Activated T-cell treated with anti-CD3 and anti-CD28 coated beads, Interleukin-2, amount 50 U/mL, for 24 hours (primary cell): ENCODE results near the gene RAB6A.
"Not testable (repeated sequence)": the region's sequence is repeated elsewhere in the genome, so short reads cannot be mapped to it uniquely, and the experiment has no call there.

Experiments used
- DNase-seq: peaks from one replicate; pipeline ENCODE4 v3.0.0-alpha.2; 2020
- H3K27ac Mint-ChIP-seq: 2 replicates; pipeline ENCODE4 v1.8.0; 2020; ENCODE audit warnings: mild to moderate bottlenecking, mixed read lengths
- H3K27me3 Mint-ChIP-seq: 2 replicates; pipeline ENCODE4 v1.8.0; 2020; ENCODE audit warnings: mixed read lengths
- H3K36me3 Mint-ChIP-seq: 2 replicates; pipeline ENCODE4 v1.8.0; 2020; ENCODE audit warnings: low read depth, mixed read lengths
- H3K4me1 Mint-ChIP-seq: 2 replicates; pipeline ENCODE4 v1.8.0; 2020; ENCODE audit warnings: low read depth, mixed read lengths
- H3K4me3 Mint-ChIP-seq: 2 replicates; pipeline ENCODE4 v1.8.0; 2020; ENCODE audit warnings: mild to moderate bottlenecking, moderate library complexity, mixed read lengths
- H3K9me3 Mint-ChIP-seq: 2 replicates; pipeline ENCODE4 v1.8.0; 2020; ENCODE audit warnings: mixed read lengths

The RAB6A gene

GRCh38 chr11:73784080-73784634, 23.3 kb upstream of the RAB6A start:
- DNase-seq = no peak

DNA sequence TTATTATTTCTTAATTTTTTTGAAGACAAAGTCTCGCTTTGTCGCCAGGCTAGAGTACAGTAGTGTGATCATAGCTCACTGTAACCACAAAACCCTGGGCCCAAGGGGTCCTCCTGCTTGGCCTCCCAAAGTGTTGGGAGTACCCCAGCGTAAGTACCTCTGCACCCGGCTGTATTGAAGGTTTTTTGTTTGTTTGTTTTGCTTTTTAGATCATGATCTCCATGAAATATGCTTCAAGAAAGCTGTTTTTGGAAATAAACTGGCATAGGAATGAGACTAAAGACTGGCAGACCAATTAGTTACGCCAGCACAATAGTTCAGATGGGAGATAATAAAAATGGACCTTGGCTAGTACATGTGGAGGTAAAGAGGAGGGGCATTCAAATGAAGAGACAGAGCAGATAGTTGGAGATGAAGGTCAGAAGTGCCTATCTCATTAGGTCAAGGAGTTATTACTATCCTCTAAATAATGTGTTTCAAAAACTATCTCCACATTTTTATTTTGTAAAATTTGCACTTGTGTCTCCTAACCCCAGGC, 22.7 kb upstream of the RAB6A start:
- Mint-ChIP-seq H3K27ac (no peak overlapping the region), H3K4me3 (no peak overlapping the region), H3K9me3 (no peaks in the 10 kb centered on the region), H3K4me1 (peaks cover 17% of the 10 kb centered on the region), H3K27me3 (no peaks in the 10 kb centered on the region), H3K36me3 (peaks cover 10% of the 10 kb centered on the region)
- no peak for DNase-seq

More at GRCh38 chr11:73784080-73784634, 23.3 kb upstream of the RAB6A start:
- Mint-ChIP-seq H3K27ac (no peak overlapping the region), H3K4me3 (no peak overlapping the region), H3K27me3 (no peaks in the 10 kb centered on the region), H3K36me3 (peaks cover 13% of the 10 kb centered on the region), H3K9me3 (no peaks in the 10 kb centered on the region), H3K4me1 (peaks cover 16% of the 10 kb centered on the region)

DNA sequence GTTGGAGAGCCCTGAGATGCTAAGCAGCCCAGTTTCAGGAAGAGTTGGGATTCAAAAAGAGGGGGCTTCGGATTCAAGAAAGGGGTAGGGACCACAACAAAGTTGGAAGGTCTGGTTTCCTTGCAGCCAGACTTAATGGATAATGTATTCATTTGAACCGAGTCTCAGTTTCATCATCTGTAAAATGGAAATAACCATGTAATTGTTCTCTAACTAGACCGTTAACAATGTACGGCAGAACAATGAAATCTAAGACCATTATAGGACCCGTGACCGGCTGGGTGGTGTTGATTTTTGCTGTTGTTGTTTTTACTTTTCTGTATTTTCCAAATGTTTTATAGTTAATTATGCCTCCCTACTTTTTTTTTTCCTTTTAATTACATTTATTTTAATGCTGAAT, 20.4 kb upstream of the RAB6A start:
- no peaks in the 10 kb centered on the region for H3K27me3 Mint-ChIP-seq
- no peak for DNase-seq
- peaks cover 17% of the 10 kb centered on the region for H3K4me1 Mint-ChIP-seq
- no peak overlapping the region for H3K27ac Mint-ChIP-seq
- no peak overlapping the region for H3K4me3 Mint-ChIP-seq
- no peaks in the 10 kb centered on the region for H3K9me3 Mint-ChIP-seq
- H3K36me3 Mint-ChIP-seq = no peaks in the 10 kb centered on the region

- Mint-ChIP-seq H3K36me3 (no peaks in the 10 kb centered on the region), H3K4me3 (peak overlapping the region; percentile 85), H3K27ac (peak overlapping the region; percentile 99), H3K27me3 (no peaks in the 10 kb centered on the region), H3K9me3 (no peaks in the 10 kb centered on the region), H3K4me1 (peaks cover 17% of the 10 kb centered on the region)
- peak; percentile 98 for DNase-seq
Observed at GRCh38 chr11:73779084-73779902, 18.4 kb upstream of the RAB6A start.

DNA sequence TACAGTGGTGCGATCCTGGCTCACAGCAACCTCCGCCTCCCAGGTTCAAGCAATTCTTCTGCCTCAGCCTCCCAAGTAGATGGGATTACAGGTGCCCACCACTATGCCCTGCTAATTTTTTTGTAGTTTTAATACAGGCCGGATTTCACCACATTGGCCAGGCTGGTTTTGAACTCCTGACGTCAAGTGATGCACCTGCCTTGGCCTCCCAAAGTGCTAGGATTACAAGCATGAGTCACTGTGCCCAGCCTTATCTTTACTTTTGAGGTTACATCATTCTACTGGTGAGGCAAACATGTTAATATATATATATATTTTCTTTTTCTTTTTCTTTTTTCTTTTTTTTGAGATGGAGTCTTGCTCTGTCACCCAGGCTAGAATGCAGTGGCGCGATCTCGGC, 9.9 kb upstream of the RAB6A start:
- not testable (repeated sequence) for H3K4me3 Mint-ChIP-seq, H3K27ac Mint-ChIP-seq, H3K36me3 Mint-ChIP-seq, H3K9me3 Mint-ChIP-seq, H3K4me1 Mint-ChIP-seq, DNase-seq, H3K27me3 Mint-ChIP-seq

GRCh38 chr11:73766763-73767162, 5.9 kb upstream of the RAB6A start:
- Mint-ChIP-seq H3K36me3 (no peaks in the 10 kb centered on the region), H3K4me3 (no peak overlapping the region), H3K4me1 (peaks cover 2% of the 10 kb centered on the region), H3K27me3 (peaks cover 7% of the 10 kb centered on the region), H3K9me3 (no peaks in the 10 kb centered on the region), H3K27ac (no peak overlapping the region)
- no peak for DNase-seq

- H3K27me3 Mint-ChIP-seq = peaks cover 4% of the 10 kb centered on the region
- H3K36me3 Mint-ChIP-seq = peaks cover 10% of the 10 kb centered on the region
- no peak for DNase-seq
- no peaks in the 10 kb centered on the region for H3K9me3 Mint-ChIP-seq
- H3K27ac Mint-ChIP-seq = no peak overlapping the region
- H3K4me1 Mint-ChIP-seq = peaks cover 27% of the 10 kb centered on the region
- H3K4me3 Mint-ChIP-seq = no peak overlapping the region
Observed at GRCh38 chr11:73762732-73763131, 1.9 kb upstream of the RAB6A start.

DNA sequence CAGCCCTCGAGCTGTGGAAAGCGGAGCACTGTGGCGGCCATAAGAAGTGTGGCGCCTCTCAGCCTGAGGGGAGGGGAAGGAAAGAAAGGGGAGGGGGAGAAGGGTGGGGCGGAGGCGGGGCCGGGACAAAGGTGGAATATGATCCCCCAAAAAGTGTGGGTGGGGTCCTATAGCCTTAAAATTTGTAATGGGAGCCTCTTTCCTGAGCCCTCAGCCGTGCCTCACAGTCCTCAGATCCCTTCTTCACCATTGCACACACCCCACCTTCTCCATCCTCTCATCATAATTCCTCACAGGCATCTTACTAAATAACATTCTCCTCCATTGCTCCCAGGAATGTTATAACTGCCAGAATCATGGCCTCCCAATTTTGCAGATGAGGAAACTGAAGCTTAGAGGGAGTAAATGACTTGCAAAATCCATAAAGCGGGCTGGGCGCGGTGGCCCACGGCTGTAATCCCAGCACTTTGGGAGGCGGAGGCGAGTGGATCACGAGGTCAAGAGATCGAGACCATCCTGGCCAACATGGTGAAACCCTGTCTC, 600 bp upstream of the RAB6A start:
- Mint-ChIP-seq H3K9me3 (no peaks in the 10 kb centered on the region), H3K27me3 (no peaks in the 10 kb centered on the region), H3K4me1 (peaks cover 31% of the 10 kb centered on the region)

GRCh38 chr11:73760135-73760678, 667 bp downstream of the RAB6A start:
- Mint-ChIP-seq H3K4me1 (peaks cover 33% of the 10 kb centered on the region), H3K27ac (peak overlapping the region; percentile 85), H3K27me3 (no peaks in the 10 kb centered on the region), H3K9me3 (no peaks in the 10 kb centered on the region), H3K4me3 (peak overlapping the region; percentile 90), H3K36me3 (peaks cover 10% of the 10 kb centered on the region)
- DNase-seq = no peak

More for the DNA sequence above, 600 bp upstream of the RAB6A start:
- Mint-ChIP-seq H3K36me3 (peaks cover 10% of the 10 kb centered on the region), H3K4me3 (peak overlapping the region; percentile 90), H3K27ac (peak overlapping the region; percentile 96)
- DNase-seq = peak; percentile 34

- Mint-ChIP-seq H3K36me3 (peaks cover 10% of the 10 kb centered on the region), H3K27ac (peak overlapping the region; percentile 85), H3K27me3 (no peaks in the 10 kb centered on the region), H3K9me3 (no peaks in the 10 kb centered on the region), H3K4me1 (peaks cover 33% of the 10 kb centered on the region), H3K4me3 (peak overlapping the region; percentile 90)
- peak; percentile 33 for DNase-seq
Observed at GRCh38 chr11:73759610-73760134, 1.2 kb downstream of the RAB6A start.

DNA sequence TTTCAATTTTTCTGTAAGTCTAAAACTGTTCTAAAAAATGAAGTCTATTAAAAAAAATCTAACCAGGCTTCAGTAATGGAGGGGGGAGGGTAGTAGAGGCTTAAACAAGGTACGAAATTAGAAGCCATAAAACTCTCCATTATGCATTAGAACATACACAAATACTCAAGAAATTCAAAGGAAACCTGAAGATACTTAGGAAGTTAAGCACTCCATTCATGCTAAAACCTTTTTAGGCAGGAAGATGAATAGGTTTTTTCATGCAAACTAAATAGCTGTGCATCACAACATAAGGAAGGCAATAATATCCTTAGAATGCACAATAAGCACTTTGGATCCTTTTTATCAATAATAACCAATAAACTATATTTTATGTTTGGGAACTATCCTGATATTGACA, 2.4 kb downstream of the RAB6A start:
- peaks cover 19% of the 10 kb centered on the region for H3K36me3 Mint-ChIP-seq
- H3K9me3 Mint-ChIP-seq = no peaks in the 10 kb centered on the region
- no peaks in the 10 kb centered on the region for H3K27me3 Mint-ChIP-seq
- H3K27ac Mint-ChIP-seq = no peak overlapping the region
- H3K4me1 Mint-ChIP-seq = peaks cover 44% of the 10 kb centered on the region
- H3K4me3 Mint-ChIP-seq = peak overlapping the region; percentile 90
- no peak for DNase-seq

GRCh38 chr11:73757598-73757997, 3.3 kb downstream of the RAB6A start:
- H3K27ac Mint-ChIP-seq = no peak overlapping the region
- no peaks in the 10 kb centered on the region for H3K27me3 Mint-ChIP-seq
- no peak overlapping the region for H3K4me3 Mint-ChIP-seq
- H3K9me3 Mint-ChIP-seq = no peaks in the 10 kb centered on the region
- DNase-seq = no peak
- H3K36me3 Mint-ChIP-seq = peaks cover 22% of the 10 kb centered on the region
- H3K4me1 Mint-ChIP-seq = peaks cover 44% of the 10 kb centered on the region

- no peak overlapping the region for H3K27ac Mint-ChIP-seq
- peaks cover 36% of the 10 kb centered on the region for H3K36me3 Mint-ChIP-seq
Observed at GRCh38 chr11:73755670-73756069, 5.2 kb downstream of the RAB6A start.

DNA sequence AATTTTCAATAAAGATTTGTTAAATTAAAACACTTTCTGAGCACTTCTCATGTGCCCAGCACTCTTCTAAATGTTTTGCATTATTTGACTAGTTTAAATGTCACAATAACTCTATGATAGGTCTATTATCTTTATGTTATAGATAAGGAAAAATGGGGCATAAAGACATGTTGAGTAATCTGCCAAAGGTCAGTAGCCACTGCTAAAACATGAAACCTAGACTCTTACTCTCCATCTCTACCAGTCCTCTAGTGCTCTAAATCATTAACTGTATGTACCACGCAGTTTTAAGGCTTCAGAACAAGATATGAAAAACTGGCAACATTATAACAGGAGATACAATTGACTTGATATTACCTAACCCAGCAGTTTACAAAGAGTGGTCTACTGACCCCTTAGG, 6.9 kb downstream of the RAB6A start:
- Mint-ChIP-seq H3K27ac (no peak overlapping the region), H3K4me1 (peaks cover 58% of the 10 kb centered on the region), H3K27me3 (no peaks in the 10 kb centered on the region), H3K4me3 (no peak overlapping the region), H3K36me3 (peaks cover 27% of the 10 kb centered on the region), H3K9me3 (no peaks in the 10 kb centered on the region)
- DNase-seq = no peak

More at GRCh38 chr11:73755670-73756069, 5.2 kb downstream of the RAB6A start:
- H3K4me1 Mint-ChIP-seq = peaks cover 56% of the 10 kb centered on the region
- H3K4me3 Mint-ChIP-seq = no peak overlapping the region
- DNase-seq = no peak
- no peaks in the 10 kb centered on the region for H3K27me3 Mint-ChIP-seq
- no peaks in the 10 kb centered on the region for H3K9me3 Mint-ChIP-seq
